Adipose tissue (tissue), 3 donors: ENCODE measurements around the gene GFER. TPM values are rescaled to one million over a fixed set of nuclear protein-coding genes. Genes with fewer than 3 reads are reported as not detected.
"Not testable (repeated sequence)": the region's sequence is repeated elsewhere in the genome, so short reads cannot be mapped to it uniquely, and the experiment has no call there.

Experiments
- H3K27ac ChIP-seq: one replicate; pipeline ENCODE4 v1.5.1; 2013; ENCODE audit warnings: low read depth, low read length
- WGBS, 3 donors: extraction: QIAGEN DNeasy Blood & Tissue Kit; methylation state at CpG; one replicate each; pipeline ENCODE4 v1.1.7; 2013; 5-methylcytosine and 5-hydroxymethylcytosine counted together
- polyA plus RNA-seq, 3 donors: library from polyadenylated mRNA; stranded (reverse); fragments of 200-250 nt; gene quantifications; one replicate each; pipeline ENCODE4 v1.2.3, GENCODE V29; 2013
- donor health status: healthy with polysubstance abuse.
- donor health status: Bipolar disorder and iron deficiency.
- donor health status: healthy.

The GFER gene
- polyA plus RNA-seq, 3 donors = 21.0 to 40.4 (median 30.8) TPM

GRCh38 chr16:2001035-2001434, 17.0 kb downstream of the GFER start:
- 94 to 96% (median 96%) methylated on average over 19 of the region's 19 CpGs for WGBS, 3 donors
- H3K27ac ChIP-seq = no peak overlapping the region

GRCh38 chr16:2001456-2002355, 17.7 kb downstream of the GFER start:
- H3K27ac ChIP-seq = no peak overlapping the region
- 94 to 96% (median 95%) methylated on average over 53 of the region's 53 CpGs for WGBS, 3 donors

DNA sequence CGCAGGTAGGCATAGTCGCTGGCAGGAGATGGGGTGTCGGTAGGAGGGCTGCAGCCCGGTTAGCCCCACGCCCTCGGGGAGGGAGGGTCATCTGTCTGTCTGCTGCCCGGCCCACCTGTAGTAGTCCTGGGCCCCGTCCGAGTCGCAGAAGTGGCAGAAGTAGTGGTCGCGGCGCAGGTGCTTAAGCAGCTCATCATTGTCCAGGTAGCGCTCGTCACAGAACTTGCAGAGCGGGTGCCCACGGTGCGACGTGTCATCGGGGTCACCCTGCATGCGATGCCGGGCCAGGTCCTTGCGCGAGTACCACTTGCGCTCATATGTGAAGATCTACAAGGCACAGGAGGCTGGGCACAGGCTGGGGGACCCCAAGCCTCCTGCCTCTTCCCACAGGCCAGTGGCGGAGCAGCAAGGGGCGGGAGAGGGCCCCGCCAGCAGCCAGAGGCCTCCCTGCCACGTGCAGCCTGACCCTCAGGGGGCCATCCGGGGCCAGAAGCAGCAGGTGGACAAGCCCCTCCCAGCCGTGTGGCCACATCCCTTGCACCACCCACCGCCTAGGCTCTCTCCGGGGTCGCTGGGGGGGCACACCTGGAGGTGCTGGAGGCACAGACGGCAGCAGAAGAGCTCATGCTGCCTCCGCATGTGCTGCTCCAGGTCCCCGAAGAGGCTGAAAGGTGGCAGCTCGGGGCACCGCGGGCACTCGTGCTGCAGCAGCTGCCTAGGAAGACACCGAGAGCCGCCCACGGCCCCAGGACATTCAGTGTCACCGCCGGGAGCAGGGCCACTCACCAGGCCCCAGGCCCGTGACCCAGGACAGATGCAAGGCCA, 18.6 kb downstream of the GFER start:
- no peak overlapping the region for H3K27ac ChIP-seq
- 90 to 93% (median 91%) methylated on average over 44 to 47 of the region's 47 CpGs for WGBS, 3 donors

GRCh38 chr16:2003231-2003826, 19.3 kb downstream of the GFER start:
- WGBS, 3 donors = 72 to 85% (median 79%) methylated on average over 8 of the region's 8 CpGs
- no peak overlapping the region for H3K27ac ChIP-seq

- H3K27ac ChIP-seq = no peak overlapping the region
- WGBS, 3 donors = 18 to 35% (median 30%) methylated on average over 34 to 36 of the region's 36 CpGs
These were observed 20.0 kb downstream of the GFER start for GRCh38 chr16:2003827-2004641.

DNA sequence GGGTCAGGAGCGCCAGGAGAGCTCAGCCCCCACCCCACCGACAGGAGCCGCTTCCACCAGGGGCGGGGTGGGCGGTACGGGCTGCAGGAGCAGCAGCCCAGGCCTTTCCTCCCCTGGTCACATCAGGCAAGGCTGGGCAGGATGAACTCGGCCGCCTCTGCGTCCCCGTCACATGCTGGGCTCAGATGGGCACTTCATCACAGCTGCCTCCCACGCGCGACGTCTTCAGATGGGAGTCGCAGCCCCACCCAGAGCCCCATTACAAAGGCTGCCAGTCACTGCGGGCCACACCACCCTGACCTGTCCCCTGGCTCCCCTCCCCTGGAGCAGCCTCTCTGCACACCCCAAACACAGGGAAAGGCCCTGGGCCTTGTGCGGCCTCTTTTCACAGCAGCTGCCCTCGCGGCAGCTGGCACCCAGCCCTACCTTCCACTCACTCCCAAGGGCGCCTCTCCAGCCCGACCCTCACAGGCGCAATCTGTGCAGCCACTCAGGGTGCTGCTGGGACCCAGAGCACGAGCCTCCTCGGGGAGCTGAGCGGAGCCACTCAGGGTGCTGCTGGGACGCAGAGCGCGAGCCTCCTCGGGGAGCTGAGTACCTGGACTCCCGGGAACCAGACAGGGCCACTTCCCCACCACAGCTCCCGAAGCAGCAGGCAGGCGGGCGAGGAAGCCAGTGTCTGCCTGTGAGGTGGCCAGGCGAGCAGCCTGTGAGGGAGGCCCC, 21.0 kb downstream of the GFER start:
- no peak overlapping the region for H3K27ac ChIP-seq
- WGBS, 3 donors = 63 to 74% (median 65%) methylated on average over 32 to 34 of the region's 34 CpGs

- 45 to 57% (median 46%) methylated on average over 21 of the region's 21 CpGs for WGBS, 3 donors
- H3K27ac ChIP-seq = no peak overlapping the region
These were observed 21.7 kb downstream of the GFER start for GRCh38 chr16:2005646-2006045.

GRCh38 chr16:2006317-2006716, 22.3 kb downstream of the GFER start:
- no peak overlapping the region for H3K27ac ChIP-seq
- 82 to 94% (median 91%) methylated on average over 8 of the region's 8 CpGs for WGBS, 3 donors

GRCh38 chr16:2007081-2007836, 23.3 kb downstream of the GFER start:
- WGBS, 3 donors = 58 to 65% (median 60%) methylated on average over 16 of the region's 16 CpGs
- no peak overlapping the region for H3K27ac ChIP-seq

DNA sequence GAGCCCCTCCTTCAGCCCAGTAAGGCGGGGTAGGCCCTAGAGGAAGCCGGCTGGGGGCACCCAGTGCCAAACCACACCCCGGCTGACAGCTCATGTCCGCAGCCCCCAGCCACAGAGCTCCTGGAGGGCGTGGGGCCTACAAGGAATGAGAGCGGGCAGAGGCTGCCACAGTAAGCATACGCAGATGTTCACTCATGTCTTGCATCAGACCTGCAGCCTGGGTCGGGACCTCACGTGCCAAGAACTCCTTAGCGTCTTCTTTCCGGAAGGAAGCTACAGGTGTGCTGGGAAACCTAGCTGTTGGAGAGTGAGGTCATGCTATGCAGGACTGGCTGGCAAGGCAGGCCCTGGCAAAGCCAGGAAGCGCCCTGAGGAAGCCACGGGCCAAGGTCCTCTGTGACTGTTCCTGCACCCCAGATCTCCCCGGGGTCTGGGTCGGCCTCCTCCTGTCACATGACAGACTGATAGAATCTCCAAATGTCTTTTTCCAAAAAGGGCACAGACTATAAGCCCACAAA, 24.1 kb downstream of the GFER start:
- 12 to 24% (median 19%) methylated on average over 15 of the region's 15 CpGs for WGBS, 3 donors
- H3K27ac ChIP-seq = no peak overlapping the region

- WGBS, 3 donors = 2% methylated on average over 22 to 23 of the region's 23 CpGs
- peak overlapping the region; percentile 73 for H3K27ac ChIP-seq
These were observed 24.7 kb downstream of the GFER start for GRCh38 chr16:2008631-2009163.

GRCh38 chr16:2009164-2009711, 25.2 kb downstream of the GFER start:
- WGBS, 3 donors = 0% methylated on average over 28 to 55 of the region's 55 CpGs

DNA sequence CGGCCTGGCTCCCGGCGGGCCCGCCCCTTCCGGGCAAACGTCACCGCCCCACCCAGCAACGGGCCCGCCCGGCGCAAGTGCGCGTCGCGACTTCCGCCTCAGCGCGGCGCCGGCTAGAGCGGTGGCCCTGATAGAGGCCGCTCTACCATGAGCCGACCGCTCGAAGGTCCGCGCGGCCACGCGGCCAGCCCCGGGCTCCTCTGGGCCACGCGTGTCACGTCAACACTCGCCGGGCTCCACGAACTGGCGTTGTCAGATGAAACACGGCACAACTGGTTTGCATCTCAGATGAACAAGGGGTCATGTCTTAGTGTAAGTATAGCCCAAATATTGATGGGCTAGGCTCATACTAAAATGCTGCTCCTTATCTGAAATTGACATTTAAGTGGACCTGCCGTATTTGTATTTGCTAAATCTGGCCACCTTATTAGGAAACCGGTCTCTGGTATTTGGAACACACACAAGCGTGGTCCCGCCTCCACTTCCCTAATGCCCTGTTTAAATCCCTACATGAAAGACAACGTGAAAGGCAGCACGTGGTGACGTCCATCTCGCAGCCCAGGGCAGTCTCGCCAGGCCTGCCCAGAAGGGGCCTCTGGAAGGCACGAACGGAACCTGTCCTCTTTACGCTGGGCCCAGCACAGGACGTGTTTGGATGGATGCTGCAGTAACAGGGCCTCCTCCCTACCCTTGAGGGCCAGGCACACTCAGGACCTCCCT, 26.0 kb downstream of the GFER start, which contains the start of gene ZNF598:
Gene ZNF598 (minus strand): TSS at position 31 of the 720 bp plus-strand sequence.
- H3K27ac ChIP-seq = peak within 1 kb of the TSS; percentile 82
- 1 to 2% (median 2%) methylated on average over 52 of the region's 52 CpGs for WGBS, 3 donors

More at GRCh38 chr16:2009164-2009711, 25.2 kb downstream of the GFER start:
- peak overlapping the region; percentile 73 for H3K27ac ChIP-seq

- WGBS, 3 donors = 89 to 94% (median 90%) methylated on average over 9 of the region's 9 CpGs
- not testable (repeated sequence) for H3K27ac ChIP-seq
These were observed 27.7 kb downstream of the GFER start for GRCh38 chr16:2011726-2012125.

DNA sequence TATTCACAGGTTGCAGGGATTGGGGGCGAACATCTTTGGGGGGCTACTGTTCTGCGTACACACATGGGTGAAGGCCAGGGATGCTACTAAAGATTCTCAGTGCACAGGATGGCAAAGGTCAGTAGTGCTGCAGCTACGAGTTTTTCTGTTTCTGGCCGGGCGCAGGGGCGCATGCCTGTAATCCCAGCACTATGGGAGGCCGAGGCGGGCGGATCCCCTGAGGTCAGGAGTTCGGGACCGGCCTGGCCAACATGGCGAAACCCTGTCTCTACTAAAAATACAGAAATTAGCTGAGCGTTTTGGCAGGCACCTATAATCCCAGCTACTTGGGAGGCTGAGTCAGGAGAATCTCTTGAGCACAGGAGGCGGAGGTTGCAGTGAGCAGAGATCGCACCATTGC, 29.5 kb downstream of the GFER start:
- no peak overlapping the region for H3K27ac ChIP-seq
- WGBS, 3 donors = 90 to 93% (median 92%) methylated on average over 15 of the region's 15 CpGs
